MM.1S (cell line): ENCODE measurements around the gene ITGA6.

Experiments
- DNase-seq: peaks from one replicate; pipeline ENCODE4 v3.0.0-alpha.2; 2015
- H2AFZ ChIP-seq: fragments of 300-600 bp; sonication (generic); 2 replicates; pipeline ENCODE4 v1.6.0; 2016; ENCODE audit warnings: antibody characterized with exemption, low read length
- H3F3A ChIP-seq: fragments of 300-600 bp; sonication (generic); 2 replicates; pipeline ENCODE4 v1.6.1; 2016; ENCODE audit warnings: mild to moderate bottlenecking, antibody characterized with exemption, low read length, moderate library complexity, mixed read lengths; ENCODE audit not compliant: insufficient read depth
- H3K27ac ChIP-seq: fragments of 300-600 bp; sonication (generic); 2 replicates; pipeline ENCODE4 v1.5.1; 2016; ENCODE audit warnings: mild to moderate bottlenecking, low read length
- H3K27me3 ChIP-seq: fragments of 300-600 bp; sonication (generic); replicated peaks from 2 replicates; pipeline ENCODE4 v1.6.0; 2016; ENCODE audit warnings: low read length; ENCODE audit not compliant: insufficient read depth
- H3K36me3 ChIP-seq: fragments of 300-600 bp; sonication (generic); replicated peaks from 2 replicates; pipeline ENCODE4 v1.6.1; 2016; ENCODE audit warnings: mild to moderate bottlenecking, low read length, mixed read lengths; ENCODE audit not compliant: insufficient read depth
- H3K4me1 ChIP-seq: fragments of 300-600 bp; sonication (generic); 2 replicates; pipeline ENCODE4 v1.6.1; 2016; ENCODE audit warnings: low read length, mixed read lengths
- H3K4me2 ChIP-seq: fragments of 300-600 bp; sonication (generic); 2 replicates; pipeline ENCODE4 v1.6.0; 2016; ENCODE audit warnings: low read depth, low read length
- H3K4me3 ChIP-seq: fragments of 300-600 bp; sonication (generic); 2 replicates; pipeline ENCODE4 v1.5.1; 2016; ENCODE audit warnings: low read length, mixed read lengths
- H3K79me2 ChIP-seq: fragments of 300-600 bp; sonication (generic); 2 replicates; pipeline ENCODE4 v1.6.1; 2016; ENCODE audit warnings: mixed run types, low read length, mixed read lengths
- H3K9ac ChIP-seq: fragments of 300-600 bp; sonication (generic); 2 replicates; pipeline ENCODE4 v1.6.1; 2016; ENCODE audit warnings: low read length, mixed read lengths
- H3K9me2 ChIP-seq: fragments of 300-600 bp; sonication (generic); replicated peaks from 2 replicates; pipeline ENCODE4 v1.6.1; 2016; ENCODE audit warnings: mild to moderate bottlenecking, low read length, mixed read lengths; ENCODE audit not compliant: insufficient read depth
- H3K9me3 ChIP-seq: fragments of 300-600 bp; sonication (generic); replicated peaks from 2 replicates; pipeline ENCODE4 v1.6.1; 2016; ENCODE audit warnings: mild to moderate bottlenecking, low read length, mixed read lengths; ENCODE audit not compliant: insufficient read depth
- H4K20me1 ChIP-seq: fragments of 300-600 bp; sonication (generic); 2 replicates; pipeline ENCODE4 v1.6.1; 2016; ENCODE audit warnings: mild to moderate bottlenecking, low read length, moderate library complexity, mixed read lengths; ENCODE audit not compliant: insufficient read depth
- CTCF ChIP-seq: fragments of 300-600 bp; sonication (generic); IDR thresholded peaks from 2 replicates; pipeline ENCODE4 v1.5.1; 2016; ENCODE audit warnings: antibody characterized with exemption, low read length, mixed read lengths
- EZH2 ChIP-seq: fragments of 300-600 bp; sonication (generic); optimal IDR thresholded peaks from 2 replicates; pipeline ENCODE3; 2017; ENCODE audit warnings: low read depth, mild to moderate bottlenecking, antibody characterized with exemption, low read length, mixed read lengths
- EZH2phosphoT487 ChIP-seq: fragments of 300-600 bp; sonication (generic); IDR thresholded peaks from 2 replicates; pipeline ENCODE4 v1.6.1; 2018; ENCODE audit warnings: antibody characterized with exemption, low read length

Gene ITGA6

GRCh38 chr2:172513524-172513900, 86.1 kb downstream of the ITGA6 start:
- H3K4me3 ChIP-seq, result no peak overlapping the region
- no peaks in the 10 kb centered on the region for H3K36me3 ChIP-seq
- H3K4me1 ChIP-seq, result no peaks in the 10 kb centered on the region
- H2AFZ ChIP-seq, result no peak overlapping the region
- no peak overlapping the region for H3K27ac ChIP-seq
- H3K9ac ChIP-seq, result no peak overlapping the region
- no peaks in the 10 kb centered on the region for H3K9me2 ChIP-seq
- no peak for DNase-seq
- no peaks in the 10 kb centered on the region for H3K9me3 ChIP-seq
- no peaks in the 10 kb centered on the region for H3F3A ChIP-seq
- TF ChIP-seq EZH2phosphoT487 (no peak), EZH2 (no peak), CTCF (no peak)
- H3K4me2 ChIP-seq, result no peak overlapping the region
- no peaks in the 10 kb centered on the region for H3K27me3 ChIP-seq
- no peaks in the 10 kb centered on the region for H4K20me1 ChIP-seq
- H3K79me2 ChIP-seq, result peaks cover 33% of the 10 kb centered on the region

GRCh38 chr2:172513935-172514586, 86.7 kb downstream of the ITGA6 start:
- no peaks in the 10 kb centered on the region for H3K36me3 ChIP-seq
- no peak overlapping the region for H3K9ac ChIP-seq
- H3K79me2 ChIP-seq, result peaks cover 35% of the 10 kb centered on the region
- H2AFZ ChIP-seq, result no peak overlapping the region
- H3F3A ChIP-seq, result no peaks in the 10 kb centered on the region
- H3K4me1 ChIP-seq, result no peaks in the 10 kb centered on the region
- H3K27me3 ChIP-seq, result no peaks in the 10 kb centered on the region
- H3K9me3 ChIP-seq, result no peaks in the 10 kb centered on the region
- no peak overlapping the region for H3K4me3 ChIP-seq
- no peak for DNase-seq
- no peaks in the 10 kb centered on the region for H3K9me2 ChIP-seq
- TF ChIP-seq EZH2phosphoT487 (no peak), CTCF (no peak), EZH2 (no peak)
- H4K20me1 ChIP-seq, result no peaks in the 10 kb centered on the region
- no peak overlapping the region for H3K27ac ChIP-seq
- no peak overlapping the region for H3K4me2 ChIP-seq

DNA sequence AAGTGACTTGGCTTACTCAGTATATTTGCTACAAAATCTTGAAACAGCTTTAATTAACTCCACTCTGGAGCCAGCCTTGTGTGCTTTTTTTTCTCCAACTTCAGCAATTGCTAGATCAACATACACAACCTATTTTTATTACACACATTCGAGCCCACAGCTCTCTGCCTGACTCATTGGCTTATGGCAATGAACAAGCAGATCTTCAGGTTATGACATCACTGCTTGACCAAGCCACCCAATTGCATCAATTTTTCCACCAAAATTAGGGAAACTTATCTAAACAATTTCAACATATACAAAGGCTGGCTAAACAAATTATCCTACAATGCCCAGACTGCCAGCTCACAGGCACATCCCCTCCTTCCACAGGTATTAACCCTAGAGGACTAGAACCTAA, 88.9 kb downstream of the ITGA6 start:
- H3K4me3 ChIP-seq, result no peak overlapping the region
- H3F3A ChIP-seq, result no peaks in the 10 kb centered on the region
- H3K27ac ChIP-seq, result no peak overlapping the region
- H3K9ac ChIP-seq, result no peak overlapping the region
- H3K36me3 ChIP-seq, result no peaks in the 10 kb centered on the region
- H2AFZ ChIP-seq, result no peak overlapping the region
- no peaks in the 10 kb centered on the region for H3K9me2 ChIP-seq
- no peaks in the 10 kb centered on the region for H4K20me1 ChIP-seq
- no peak overlapping the region for H3K4me2 ChIP-seq
- no peaks in the 10 kb centered on the region for H3K9me3 ChIP-seq
- no peaks in the 10 kb centered on the region for H3K4me1 ChIP-seq
- H3K27me3 ChIP-seq, result no peaks in the 10 kb centered on the region
- DNase-seq, result no peak
- TF ChIP-seq EZH2phosphoT487, result no peak
- peaks cover 37% of the 10 kb centered on the region for H3K79me2 ChIP-seq

GRCh38 chr2:172518995-172519394, 91.6 kb downstream of the ITGA6 start:
- no peaks in the 10 kb centered on the region for H3K9me3 ChIP-seq
- TF ChIP-seq EZH2phosphoT487 (no peak), EZH2 (no peak), CTCF (no peak)
- H3K4me2 ChIP-seq, result no peak overlapping the region
- no peaks in the 10 kb centered on the region for H3K27me3 ChIP-seq
- no peaks in the 10 kb centered on the region for H3K9me2 ChIP-seq
- no peaks in the 10 kb centered on the region for H3K4me1 ChIP-seq
- no peak for DNase-seq
- no peak overlapping the region for H3K9ac ChIP-seq
- no peak overlapping the region for H2AFZ ChIP-seq
- no peak overlapping the region for H3K27ac ChIP-seq
- H3K36me3 ChIP-seq, result no peaks in the 10 kb centered on the region
- peaks cover 29% of the 10 kb centered on the region for H3K79me2 ChIP-seq
- no peaks in the 10 kb centered on the region for H3F3A ChIP-seq
- H3K4me3 ChIP-seq, result no peak overlapping the region
- H4K20me1 ChIP-seq, result no peaks in the 10 kb centered on the region
